A549 (cell line): ENCODE measurements around the gene MOV10L1. TPM values are rescaled to one million over a fixed set of nuclear protein-coding genes. Genes with fewer than 3 reads are reported as not detected.

Source experiments
- ATAC-seq, 2 experiments: fragments of 200-7000 bp in 1 of 2; fragments of >200 bp in 1 of 2; cut with Nextera tagmentation in 1 of 2; cut with Tn5 transposase in 1 of 2; 3 replicates each; pipeline versions ENCODE4 v1.8.0 to v1.9.1; 2018 to 2020; ENCODE audit warnings: mild to moderate bottlenecking in 1 of 2, moderate library complexity in 1 of 2
- CTCF ChIA-PET: fragments of 300-600 bp; sonication (Branson Sonifier 250); formaldehyde crosslinking; extraction: SDS; loops from one replicate; lab custom pipeline; 2021; ENCODE audit warnings: antibody characterized with exemption, inconsistent platforms; lab: Yijun Ruan, JAX
- POLR2A ChIA-PET: fragments of 350-600 bp; formaldehyde crosslinking; extraction: SDS; loops from one replicate; lab custom pipeline; 2021; ENCODE audit warnings: antibody characterized with exemption, inconsistent platforms; lab: Yijun Ruan, JAX
- DNase-seq, 2 experiments: peaks; one replicate each; pipeline versions ENCODE4 v3.0.0 to v3.0.0-alpha.2; 2011 to 2016; ENCODE audit warnings: low read depth in 1 of 2, low spot score in 1 of 2
- FAIRE-seq: peaks from 2 replicates; lab custom pipeline; 2011; peaks lifted over from hg19 to GRCh38; lab: Jason Lieb, UNC
- H3K27ac ChIP-seq, 2 experiments: fragments of >200 bp; sonication (Bioruptor Twin); formaldehyde crosslinking; 3 replicates each; pipeline ENCODE4 v1.5.1; 2016 to 2017
- H3K4me1 ChIP-seq: fragments of >200 bp; sonication (Bioruptor Twin); formaldehyde crosslinking; 3 replicates; pipeline ENCODE4 v1.6.1; 2016
- H3K4me2 ChIP-seq: fragments of >200 bp; sonication (Bioruptor Twin); formaldehyde crosslinking; 3 replicates; pipeline ENCODE4 v1.6.1; 2016
- H3K4me3 ChIP-seq: fragments of >200 bp; sonication (Bioruptor Twin); formaldehyde crosslinking; 3 replicates; pipeline ENCODE4 v1.5.1; 2016
- H3K9me3 ChIP-seq: fragments of >200 bp; sonication (Bioruptor Twin); formaldehyde crosslinking; 3 replicates; pipeline ENCODE4 v1.6.1; 2016
- CBX8 ChIP-seq: fragments of 200-600 bp; sonication (generic); IDR thresholded peaks from 2 replicates; pipeline ENCODE4 v1.6.1; 2016
- CEBPB ChIP-seq, 2 experiments: fragments of >200 bp in 1 of 2; sonication (Bioruptor Twin) in 1 of 2; formaldehyde crosslinking in 1 of 2; IDR thresholded peaks; 2 replicates each; pipeline ENCODE4 v1.6.1; 2012 to 2016
- CHD4 ChIP-seq: fragments of 200-600 bp; sonication (generic); IDR thresholded peaks from 2 replicates; pipeline ENCODE4 v1.6.1; 2016; ENCODE audit warnings: antibody characterized with exemption, mild to moderate bottlenecking, borderline replicate concordance
- EHF ChIP-seq: fragments of 250-450 bp; sonication (Bioruptor Pico); IDR thresholded peaks from 2 replicates; pipeline ENCODE4 v1.5.0; 2020; ENCODE audit warnings: mild to moderate bottlenecking
- ESRRA ChIP-seq: fragments of 150-350 bp; IDR thresholded peaks from 2 replicates; pipeline ENCODE4 v1.6.1; 2014; ENCODE audit warnings: mild to moderate bottlenecking, low read length, borderline replicate concordance
- HES2 ChIP-seq: fragments of >200 bp; sonication (Bioruptor Twin); formaldehyde crosslinking; IDR thresholded peaks from 2 replicates; pipeline ENCODE4 v1.6.1; 2016
- HMGXB4 ChIP-seq: fragments of 250-450 bp; sonication (Bioruptor Pico); IDR thresholded peaks from 2 replicates; pipeline ENCODE4 v1.5.0; 2021; ENCODE audit warnings: mild to moderate bottlenecking, moderate library complexity, borderline replicate concordance
- HOXA7 ChIP-seq: fragments of 250-450 bp; sonication (Bioruptor Pico); IDR thresholded peaks from 2 replicates; pipeline ENCODE4 v1.5.0; 2020; ENCODE audit warnings: mild to moderate bottlenecking, moderate library complexity
- HOXB13 ChIP-seq: fragments of 250-450 bp; sonication (Bioruptor Pico); IDR thresholded peaks from 2 replicates; pipeline ENCODE4 v1.5.0; 2020; ENCODE audit warnings: low read depth, mild to moderate bottlenecking, moderate library complexity
- HOXB5 ChIP-seq: fragments of 250-450 bp; sonication (Bioruptor Pico); IDR thresholded peaks from 2 replicates; pipeline ENCODE4 v1.5.0; 2020; ENCODE audit warnings: mild to moderate bottlenecking, moderate library complexity
- JUN ChIP-seq, 2 experiments: fragments of >200 bp; sonication (Bioruptor Twin); formaldehyde crosslinking; IDR thresholded peaks; 2 replicates in 1 of 2; 3 replicates in 1 of 2; pipeline ENCODE4 v1.6.1; 2016 to 2017
- JUNB ChIP-seq: fragments of >200 bp; sonication (Bioruptor Twin); formaldehyde crosslinking; IDR thresholded peaks from 2 replicates; pipeline ENCODE4 v1.6.1; 2016
- MAZ ChIP-seq: fragments of 150-350 bp; IDR thresholded peaks from 2 replicates; pipeline ENCODE4 v1.6.1; 2014; ENCODE audit warnings: antibody characterized with exemption, low read depth, low read length, borderline replicate concordance
- NPAS2 ChIP-seq: fragments of 250-450 bp; sonication (Bioruptor Pico); IDR thresholded peaks from 2 replicates; pipeline ENCODE4 v1.8.0; 2022; ENCODE audit warnings: mild to moderate bottlenecking, moderate library complexity, borderline replicate concordance
- NR3C1 ChIP-seq: fragments of >200 bp; sonication (Bioruptor Twin); formaldehyde crosslinking; IDR thresholded peaks from 3 replicates; pipeline ENCODE4 v1.6.1; 2017
- PHF8 ChIP-seq: fragments of 200-600 bp; sonication (generic); IDR thresholded peaks from 2 replicates; pipeline ENCODE4 v1.6.1; 2016; ENCODE audit warnings: low read depth, mild to moderate bottlenecking, antibody characterized with exemption, moderate library complexity, borderline replicate concordance
- POLR2AphosphoS2 ChIP-seq: conservative IDR thresholded peaks from 2 replicates; pipeline ENCODE4 v1.6.1; 2012; ENCODE audit warnings: low read length, improper control_type of control experiment, inconsistent platforms
- RCOR1 ChIP-seq: fragments of 150-350 bp; IDR thresholded peaks from 2 replicates; pipeline ENCODE4 v1.6.1; 2014; ENCODE audit warnings: antibody characterized with exemption, low read length, low read depth
- REST ChIP-seq: fragments of 200-600 bp; sonication (generic); IDR thresholded peaks from 2 replicates; pipeline ENCODE4 v1.6.1; 2016; ENCODE audit warnings: antibody characterized with exemption, mild to moderate bottlenecking, moderate library complexity
- SREBF2 ChIP-seq: fragments of 450-650 bp; IDR thresholded peaks from 2 replicates; pipeline ENCODE4 v1.6.1; 2014; ENCODE audit warnings: mild to moderate bottlenecking, moderate library complexity
- TP53 ChIP-seq: fragments of 250-450 bp; sonication (Bioruptor Pico); IDR thresholded peaks from 2 replicates; pipeline ENCODE4 v1.5.0; 2021; ENCODE audit warnings: mild to moderate bottlenecking, moderate library complexity
- ZC3H11A ChIP-seq: fragments of 450-650 bp; IDR thresholded peaks from 2 replicates; pipeline ENCODE4 v1.6.1; 2014; ENCODE audit warnings: antibody characterized with exemption, mild to moderate bottlenecking
- ZNF302 ChIP-seq: fragments of 250-450 bp; sonication (Bioruptor Pico); IDR thresholded peaks from 2 replicates; pipeline ENCODE4 v1.9.0; 2021; ENCODE audit warnings: inconsistent platforms, mild to moderate bottlenecking, moderate library complexity
- WGBS: methylation state at CpG from one replicate; pipeline ENCODE4 v1.1.6; 2017; ENCODE audit errors: missing lambda C conversion rate; 5-methylcytosine and 5-hydroxymethylcytosine counted together
- polyA plus RNA-seq, 4 experiments: library from polyadenylated mRNA; depleted of rRNA in 3 of 4; stranded (reverse); fragments of >200 nt; fragmentation: RNase III in 1 of 4; extraction: RNeasy Plus Mini Kit Qiagen cat#74134 plus additional on column Dnase treatment in 1 of 4; gene quantifications; 2 replicates in 3 of 4; 3 replicates in 1 of 4; pipeline ENCODE4 v1.2.3, GENCODE V29; 2011 to 2017
- TF ChIP-seq, protein P1 (sequence below): fragments of >200 bp; sonication (Bioruptor Twin); formaldehyde crosslinking; IDR thresholded peaks from 3 replicates; pipeline ENCODE4 v1.5.1; 2016
- TF ChIP-seq, protein P2 (sequence below): IDR thresholded peaks from 2 replicates; pipeline ENCODE4 v1.6.1; 2012; ENCODE audit warnings: low read depth, borderline replicate concordance

MOV10L1 gene
- polyA plus RNA-seq, 2 of the 4 experiments (the other 2 are of a cell fraction): 0.04 TPM

DNA sequence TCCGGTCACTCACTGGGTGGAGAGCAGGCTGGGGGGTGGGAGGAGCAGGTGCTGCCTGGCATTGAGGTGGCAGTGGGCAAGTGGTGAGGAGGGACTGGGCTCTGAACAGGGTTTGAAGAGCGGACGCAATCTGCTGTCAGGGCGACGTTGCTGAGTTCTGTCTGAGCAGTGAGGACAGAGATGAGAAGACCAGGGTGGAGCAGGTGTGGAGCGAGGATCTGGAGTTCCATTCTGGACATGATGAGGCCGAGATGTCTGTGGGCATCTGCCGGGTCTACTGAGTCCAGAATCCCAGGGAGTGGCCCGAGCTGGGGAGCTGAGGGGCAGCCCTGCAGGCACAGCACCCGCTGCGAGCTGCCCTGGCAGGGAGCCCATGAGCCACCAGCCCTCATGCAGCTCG, 2.2 kb upstream of the MOV10L1 start:
- H3K27ac ChIP-seq: no peak overlapping the region
- H3K9me3 ChIP-seq: no peaks in the 10 kb centered on the region
- TF ChIP-seq PHF8 (no peak), HES2 (no peak), NPAS2 (no peak), HMGXB4 (CRISPR knock-in tag) (no peak), NR3C1 (no peak), CBX8 (no peak), ESRRA (no peak), EHF (CRISPR knock-in tag) (no peak), CHD4 (no peak), CEBPB (IDR thresholded peaks at IDR 0.05) (no peak), POLR2AphosphoS2 (no peak)
- TF ChIP-seq, protein P1, sequence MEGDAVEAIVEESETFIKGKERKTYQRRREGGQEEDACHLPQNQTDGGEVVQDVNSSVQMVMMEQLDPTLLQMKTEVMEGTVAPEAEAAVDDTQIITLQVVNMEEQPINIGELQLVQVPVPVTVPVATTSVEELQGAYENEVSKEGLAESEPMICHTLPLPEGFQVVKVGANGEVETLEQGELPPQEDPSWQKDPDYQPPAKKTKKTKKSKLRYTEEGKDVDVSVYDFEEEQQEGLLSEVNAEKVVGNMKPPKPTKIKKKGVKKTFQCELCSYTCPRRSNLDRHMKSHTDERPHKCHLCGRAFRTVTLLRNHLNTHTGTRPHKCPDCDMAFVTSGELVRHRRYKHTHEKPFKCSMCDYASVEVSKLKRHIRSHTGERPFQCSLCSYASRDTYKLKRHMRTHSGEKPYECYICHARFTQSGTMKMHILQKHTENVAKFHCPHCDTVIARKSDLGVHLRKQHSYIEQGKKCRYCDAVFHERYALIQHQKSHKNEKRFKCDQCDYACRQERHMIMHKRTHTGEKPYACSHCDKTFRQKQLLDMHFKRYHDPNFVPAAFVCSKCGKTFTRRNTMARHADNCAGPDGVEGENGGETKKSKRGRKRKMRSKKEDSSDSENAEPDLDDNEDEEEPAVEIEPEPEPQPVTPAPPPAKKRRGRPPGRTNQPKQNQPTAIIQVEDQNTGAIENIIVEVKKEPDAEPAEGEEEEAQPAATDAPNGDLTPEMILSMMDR: no peak
- POLR2A ChIA-PET: no interaction called here
- FAIRE-seq (no peak), ATAC-seq (no peak), DNase-seq (no peak)
- 59% methylated on average over 11 of the region's 12 CpGs for WGBS
- H3K4me2 ChIP-seq: no peak overlapping the region
- H3K4me1 ChIP-seq: no peaks in the 10 kb centered on the region
- CTCF ChIA-PET: no interaction called here
- no peak overlapping the region for H3K4me3 ChIP-seq

DNA sequence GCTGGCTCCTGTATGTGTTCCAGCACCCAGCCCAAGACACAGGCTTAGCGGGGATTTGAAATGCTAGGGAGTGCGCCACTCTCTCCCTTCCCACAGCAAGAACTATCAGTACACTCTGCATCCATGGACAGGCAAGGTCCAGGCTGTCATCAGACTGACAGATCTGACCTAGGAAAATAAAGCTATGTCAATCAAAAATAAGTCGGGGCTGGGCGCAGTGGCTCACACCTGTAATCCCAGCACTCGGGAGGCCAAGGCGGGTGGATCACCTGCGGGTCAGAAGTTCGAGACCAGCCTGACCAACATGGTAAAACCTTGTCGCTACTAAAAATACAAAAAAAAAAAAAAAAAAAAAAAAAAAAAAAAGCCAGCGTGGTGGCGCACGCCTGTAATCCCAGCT, 1.7 kb upstream of the MOV10L1 start:
- Histone ChIP-seq H3K9me3 (no peaks in the 10 kb centered on the region), H3K27ac (no peak overlapping the region), H3K4me1 (no peaks in the 10 kb centered on the region), H3K4me3 (no peak overlapping the region), H3K4me2 (no peak overlapping the region)
- ATAC-seq (no peak), FAIRE-seq (no peak), DNase-seq (no peak)
- POLR2A ChIA-PET: no interaction called here
- WGBS: 69% methylated on average over 12 of the region's 12 CpGs
- CTCF ChIA-PET: interaction anchor here (1.0 kb wide), 1 partner anchor 58 kb away, joined by 3 read pairs; no protein-coding TSS in a partner anchor
- TF ChIP-seq REST (no peak), ZNF302 (no peak), ZC3H11A (no peak), HOXB13 (CRISPR knock-in tag) (no peak), PHF8 (no peak), HOXA7 (no peak), HOXB5 (no peak), MAZ (no peak), RCOR1 (no peak), TP53 (CRISPR knock-in tag) (no peak), EHF (CRISPR knock-in tag) (no peak), SREBF2 (no peak), NPAS2 (no peak), NR3C1 (no peak), HMGXB4 (CRISPR knock-in tag) (no peak), JUNB (no peak), JUN (IDR thresholded peaks at IDR 0.05) (no peak)
- TF ChIP-seq, protein P1: no peak
- TF ChIP-seq, protein P2, sequence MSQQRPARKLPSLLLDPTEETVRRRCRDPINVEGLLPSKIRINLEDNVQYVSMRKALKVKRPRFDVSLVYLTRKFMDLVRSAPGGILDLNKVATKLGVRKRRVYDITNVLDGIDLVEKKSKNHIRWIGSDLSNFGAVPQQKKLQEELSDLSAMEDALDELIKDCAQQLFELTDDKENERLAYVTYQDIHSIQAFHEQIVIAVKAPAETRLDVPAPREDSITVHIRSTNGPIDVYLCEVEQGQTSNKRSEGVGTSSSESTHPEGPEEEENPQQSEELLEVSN: no peak
